ENCODE data around the gene NPIPB6.
"Not testable (repeated sequence)": the region's sequence is repeated elsewhere in the genome, so short reads cannot be mapped to it uniquely, and the experiment has no call there.

Gene NPIPB6

DNA sequence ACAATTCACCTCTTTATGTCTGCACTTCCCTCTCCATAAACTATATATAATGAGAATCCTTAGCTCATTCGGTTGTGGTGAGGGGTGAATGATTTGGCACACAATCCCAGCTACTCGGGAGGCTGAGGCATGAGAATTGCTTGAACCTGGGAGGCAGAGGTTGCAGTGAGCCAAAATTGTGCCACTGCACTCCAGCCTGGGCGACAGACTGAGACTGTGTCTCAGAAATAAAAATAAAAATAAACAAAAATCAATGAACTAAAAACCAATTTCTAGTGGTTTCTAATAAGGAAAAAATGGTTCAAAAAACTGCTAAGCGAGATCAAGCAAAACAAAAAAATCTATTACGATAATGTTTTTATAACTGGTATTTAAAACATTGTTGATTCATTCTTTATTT is at the start of gene NPIPB6:
Gene NPIPB6, minus strand, starts transcription at position 101 of the 400 bp plus-strand sequence. CDS start 686 bp downstream, outside the sequence.
- not testable (repeated sequence) for DNase-seq (ENCODE audit: low read depth in 2 of 2)

DNA sequence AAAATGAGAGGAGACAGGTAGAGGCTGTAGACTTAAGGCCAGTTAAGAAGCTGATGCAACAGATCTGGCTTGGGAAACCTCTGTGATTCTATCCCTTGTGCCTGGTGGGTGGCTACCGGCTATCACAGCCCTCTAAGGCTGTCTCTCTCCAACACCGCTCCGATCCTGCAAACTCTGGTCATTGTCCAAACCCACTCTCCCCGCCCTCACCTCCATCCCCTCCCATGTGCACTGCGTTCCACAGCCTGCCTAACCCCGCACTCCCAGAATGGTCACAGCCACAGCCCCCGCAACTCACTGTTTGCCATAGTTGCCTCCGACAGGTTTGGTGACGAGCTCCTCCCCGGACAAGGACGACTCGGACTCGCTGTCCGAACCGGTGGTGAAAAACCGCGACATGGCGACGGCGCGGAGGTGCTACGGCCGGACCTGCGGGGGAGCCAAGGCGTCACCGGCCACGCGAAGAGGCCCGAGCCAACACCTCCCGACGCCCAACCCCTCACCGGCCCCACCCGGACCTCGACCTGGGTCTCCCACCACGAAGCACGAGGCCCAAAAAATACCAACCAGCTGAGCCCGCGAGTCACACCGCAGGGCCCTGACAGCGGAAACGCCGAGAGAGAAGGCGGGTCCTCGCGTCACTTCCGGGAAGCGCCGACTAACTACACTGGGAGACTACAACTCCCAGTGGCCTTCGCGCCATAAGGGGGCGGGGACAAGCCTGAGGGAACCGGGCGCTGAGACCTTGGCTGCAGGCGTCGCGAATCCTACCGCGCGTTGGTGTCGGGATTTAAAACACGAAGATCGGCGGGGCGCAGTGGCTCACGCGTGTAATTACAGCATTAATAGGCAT is 40.1 kb upstream of the NPIPB6 start, which contains the start of gene EIF3CL:
Gene EIF3CL, minus strand, starts transcription at position 622 of the 853 bp plus-strand sequence. Its CDS starts 223 bp downstream, at position 399.
- not testable (repeated sequence) for DNase-seq (ENCODE audit: low read depth in 2 of 2)

DNA sequence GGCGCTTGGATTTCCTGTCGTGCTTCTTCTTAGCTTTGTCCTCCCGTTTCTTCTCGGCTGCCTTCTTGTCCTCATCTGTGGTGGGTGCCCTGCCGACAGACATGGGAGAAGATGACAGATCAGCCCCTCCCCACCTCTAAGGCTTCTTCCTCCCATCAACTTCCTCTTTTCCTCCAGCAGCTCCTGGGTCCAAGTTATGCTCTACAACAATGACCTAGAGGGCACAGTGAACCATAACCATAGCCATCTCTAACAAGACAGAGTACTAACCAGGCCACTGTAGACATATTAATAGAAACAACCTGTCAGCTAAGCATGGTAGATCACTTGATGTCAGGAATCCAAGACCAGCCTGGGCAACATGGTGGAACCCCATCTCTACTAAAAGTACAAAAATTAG is 28.7 kb upstream of the NPIPB6 start:
- not testable (repeated sequence) for DNase-seq (ENCODE audit: low read depth in 2 of 2)

DNA sequence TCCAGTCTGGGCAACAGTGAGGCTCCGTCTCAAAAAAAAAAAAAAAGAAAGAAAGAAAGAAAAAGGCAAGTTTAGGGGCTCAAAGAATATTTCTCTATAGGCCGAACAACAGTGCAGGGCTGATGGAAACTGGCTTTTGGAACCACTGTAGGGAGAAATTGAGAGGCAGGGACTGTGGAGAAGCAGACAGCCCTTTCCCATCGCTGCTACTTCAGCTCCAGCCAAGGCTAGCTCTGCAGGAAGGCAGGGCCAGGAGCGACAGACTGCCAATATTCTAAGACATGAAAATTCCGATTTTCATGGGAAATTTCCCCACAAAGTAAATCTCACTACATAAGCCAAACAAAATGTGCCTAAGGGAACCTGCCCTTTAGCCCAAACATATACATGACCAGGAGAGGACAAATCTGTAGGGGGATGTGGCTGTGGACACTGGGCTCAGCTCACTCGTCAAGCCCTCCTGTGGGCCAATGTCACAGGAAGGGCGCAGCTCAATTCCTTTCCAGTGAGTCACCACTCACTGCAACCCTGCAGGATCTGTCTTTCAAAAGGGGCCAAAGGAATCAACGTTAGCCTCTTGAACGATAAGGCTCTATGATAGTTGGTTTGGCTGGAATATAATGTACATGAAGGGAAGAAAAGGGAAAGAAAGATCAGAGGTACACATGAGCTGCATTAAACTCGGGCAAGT is 19.0 kb upstream of the NPIPB6 start:
- DNase-seq (ENCODE audit: low read depth in 2 of 2): not testable (repeated sequence)

DNA sequence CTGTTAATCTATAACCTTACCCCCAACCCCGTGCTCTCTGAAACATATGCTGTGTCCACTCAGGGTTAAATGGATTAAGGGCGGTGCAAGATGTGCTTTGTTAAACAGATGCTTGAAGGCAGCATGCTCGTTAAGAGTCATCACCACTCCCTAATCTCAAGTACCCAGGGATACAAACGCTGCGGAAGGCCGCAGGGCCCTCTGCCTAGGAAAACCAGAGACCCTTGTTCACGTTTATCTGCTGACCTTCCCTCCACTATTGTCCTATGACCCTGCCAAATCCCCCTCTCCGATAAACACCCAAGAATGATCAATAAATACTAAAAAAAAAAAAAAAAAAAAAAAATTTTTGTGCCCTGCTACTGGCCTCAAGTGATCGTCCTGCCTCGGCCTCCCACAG is 14.5 kb upstream of the NPIPB6 start:
- DNase-seq (ENCODE audit: low read depth in 2 of 2): not testable (repeated sequence)

DNA sequence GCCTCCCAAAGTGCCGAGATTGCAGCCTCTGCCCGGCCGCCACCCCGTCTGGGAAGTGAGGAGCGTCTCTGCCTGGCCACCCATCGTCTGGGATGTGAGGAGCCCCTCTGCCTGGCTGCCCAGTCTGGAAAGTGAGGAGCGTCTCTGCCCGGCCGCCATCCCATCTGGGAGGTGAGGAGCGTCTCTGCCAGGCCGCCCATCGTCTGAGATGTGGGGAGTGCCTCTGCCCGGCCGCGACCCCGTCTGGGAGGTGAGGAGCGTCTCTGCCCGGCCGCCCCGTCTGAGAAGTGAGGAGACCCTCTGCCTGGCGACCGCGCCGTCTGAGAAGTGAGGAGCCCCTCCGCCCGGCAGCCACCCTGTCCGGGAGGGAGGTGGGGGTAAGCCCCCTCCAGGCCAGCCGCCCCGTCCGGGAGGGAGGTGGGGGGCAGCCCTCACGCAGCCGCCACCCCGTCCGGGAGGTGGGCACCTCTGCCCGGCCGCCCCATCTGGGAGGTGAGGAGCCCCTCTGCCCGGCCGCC is 13.9 kb upstream of the NPIPB6 start:
- not testable (repeated sequence) for DNase-seq (ENCODE audit: low read depth in 2 of 2)

DNA sequence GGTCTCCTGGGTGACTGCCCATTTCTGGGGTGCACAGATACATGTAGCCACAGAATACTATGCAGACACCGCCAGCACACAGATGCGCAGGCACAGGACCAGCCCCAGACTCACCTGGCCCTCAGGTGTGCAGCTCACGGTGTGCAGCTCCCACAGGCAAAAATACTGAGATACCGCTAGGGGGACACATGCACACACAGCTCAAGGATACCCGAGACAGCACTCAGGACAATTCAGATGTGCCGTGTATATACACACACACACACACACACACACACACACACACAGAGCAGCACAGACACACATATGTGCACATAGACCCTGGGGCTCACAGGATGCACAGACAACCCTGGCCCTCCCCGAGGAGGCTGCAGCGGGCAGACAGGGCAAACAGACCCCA is 11.8 kb upstream of the NPIPB6 start:
- DNase-seq (ENCODE audit: low read depth in 2 of 2): not testable (repeated sequence)

DNA sequence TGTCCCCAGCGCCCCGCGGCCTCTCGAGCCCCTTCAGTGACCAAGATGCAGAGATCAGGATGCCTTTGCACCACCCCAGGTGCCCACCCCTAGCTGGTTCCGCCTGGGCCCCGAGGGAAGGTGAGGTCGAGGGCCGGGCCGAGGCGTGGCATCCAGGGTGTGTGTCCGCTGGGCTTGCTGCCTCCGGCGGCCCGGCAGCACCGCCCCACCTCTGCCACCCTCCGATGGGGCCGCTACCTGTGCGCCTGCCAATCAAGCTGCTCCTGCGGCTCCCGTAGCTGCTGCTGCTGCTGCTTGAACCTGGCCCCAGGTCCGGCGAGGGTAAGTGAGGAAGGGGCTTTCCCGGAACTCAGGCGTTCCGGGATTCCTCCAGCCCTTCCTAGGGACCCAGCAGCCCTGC is 11.0 kb upstream of the NPIPB6 start:
- not testable (repeated sequence) for DNase-seq (ENCODE audit: low read depth in 2 of 2)

DNA sequence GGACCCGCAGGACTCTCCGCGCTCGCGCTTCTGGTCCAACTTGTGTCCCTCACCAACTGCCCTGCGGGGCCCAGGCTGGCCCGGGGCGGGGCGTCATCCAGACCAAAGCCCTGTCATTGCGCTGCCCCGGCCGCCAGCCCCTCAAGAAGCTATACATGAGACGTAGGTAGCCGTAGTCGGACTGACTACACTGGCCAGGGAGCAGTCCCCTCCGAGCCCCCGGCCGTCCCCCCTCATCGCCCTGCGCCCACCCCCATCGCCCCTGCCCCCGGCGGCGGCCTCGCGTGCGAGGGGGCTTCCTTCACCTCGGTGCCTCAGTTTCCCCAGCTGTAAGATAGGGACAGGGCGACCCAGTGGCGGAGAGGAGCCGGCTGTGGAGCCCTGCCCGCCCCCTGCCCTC is 4.6 kb upstream of the NPIPB6 start:
- DNase-seq (ENCODE audit: low read depth in 2 of 2): not testable (repeated sequence)

DNA sequence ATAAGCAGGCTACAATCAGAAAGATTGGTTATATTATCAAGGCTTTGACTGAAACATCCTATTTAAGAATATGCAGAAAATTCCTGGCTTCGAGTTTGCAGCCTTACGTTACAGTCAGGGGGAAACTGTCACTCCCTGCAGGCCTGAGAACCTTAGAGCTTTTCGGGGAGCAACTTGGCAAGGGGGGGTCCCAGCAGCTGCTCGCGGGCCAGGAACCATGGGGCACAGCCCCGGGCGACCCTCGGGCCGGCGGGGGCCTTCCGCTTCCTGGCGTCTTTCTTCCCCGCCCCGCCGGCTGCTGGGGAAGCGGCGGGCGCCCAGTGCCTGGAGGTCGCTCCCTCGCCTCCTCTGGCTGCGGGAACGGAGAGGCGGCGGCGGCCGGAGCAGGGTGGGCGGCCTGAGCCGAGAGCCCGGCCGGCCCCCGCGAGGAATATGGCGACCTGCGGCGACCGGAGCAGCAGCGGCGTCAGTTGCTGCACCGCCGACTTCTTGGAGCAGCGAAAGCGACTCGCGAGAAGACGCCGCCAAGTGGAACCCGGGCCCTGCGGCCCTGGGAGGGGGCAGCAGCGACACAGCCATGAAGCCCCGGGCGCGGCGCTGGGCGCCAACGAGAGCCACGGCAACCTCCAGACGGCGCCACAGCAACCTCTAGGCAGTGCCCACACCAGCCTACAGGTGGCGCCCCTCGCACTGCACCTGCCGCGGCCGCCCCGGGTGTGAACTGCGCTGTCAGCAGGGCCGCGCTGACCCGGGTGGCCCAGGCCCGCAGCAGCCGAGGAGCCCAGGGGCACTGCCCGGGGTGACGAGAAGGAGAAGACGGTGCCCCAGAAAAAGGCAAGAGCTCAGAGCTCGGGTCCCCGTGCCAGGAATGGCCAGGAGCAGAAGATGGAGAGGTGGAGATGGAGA is 1.2 kb upstream of the NPIPB6 start:
- not testable (repeated sequence) for DNase-seq (ENCODE audit: low read depth in 2 of 2)

DNA sequence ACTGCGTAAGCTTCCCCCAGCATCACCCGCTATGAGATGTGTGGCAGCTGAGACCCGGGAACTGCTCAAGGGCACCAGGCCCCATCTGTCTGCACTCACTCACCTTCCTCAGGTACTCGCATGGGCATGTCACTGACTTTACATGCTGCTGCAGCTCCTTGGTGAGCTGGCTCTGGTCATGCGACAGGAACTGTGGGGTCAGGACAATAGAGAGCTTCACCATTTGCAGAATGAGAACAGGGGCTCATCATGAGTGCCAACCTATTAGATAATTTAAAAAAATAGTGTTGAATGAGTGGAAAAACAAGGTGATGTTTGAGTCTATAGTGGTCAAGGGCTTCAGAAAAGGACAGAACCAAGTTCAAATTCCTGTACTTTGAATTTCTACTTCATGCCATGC is 708 bp downstream of the NPIPB6 start:
- DNase-seq (ENCODE audit: low read depth in 2 of 2): not testable (repeated sequence)

DNA sequence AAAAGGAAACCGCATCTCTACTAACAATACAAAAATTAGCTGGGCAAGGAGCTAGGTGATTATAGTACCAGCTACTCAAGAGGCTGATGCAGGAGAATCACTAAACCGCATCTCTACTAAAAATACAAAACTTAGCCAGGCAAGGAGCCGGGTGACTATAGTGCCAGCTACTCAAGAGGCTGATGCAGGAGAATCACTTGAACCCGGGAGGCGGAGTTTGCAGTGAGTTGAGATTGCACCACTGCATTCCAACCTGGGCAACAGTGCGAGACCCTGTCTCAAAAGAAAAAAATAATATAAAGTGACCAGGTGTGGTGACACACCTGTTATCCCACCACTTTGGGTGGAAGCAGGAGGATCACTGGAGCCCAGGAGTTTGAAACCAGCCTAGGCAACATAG is 25.1 kb downstream of the NPIPB6 start:
- not testable (repeated sequence) for DNase-seq (ENCODE audit: low read depth in 2 of 2)

DNA sequence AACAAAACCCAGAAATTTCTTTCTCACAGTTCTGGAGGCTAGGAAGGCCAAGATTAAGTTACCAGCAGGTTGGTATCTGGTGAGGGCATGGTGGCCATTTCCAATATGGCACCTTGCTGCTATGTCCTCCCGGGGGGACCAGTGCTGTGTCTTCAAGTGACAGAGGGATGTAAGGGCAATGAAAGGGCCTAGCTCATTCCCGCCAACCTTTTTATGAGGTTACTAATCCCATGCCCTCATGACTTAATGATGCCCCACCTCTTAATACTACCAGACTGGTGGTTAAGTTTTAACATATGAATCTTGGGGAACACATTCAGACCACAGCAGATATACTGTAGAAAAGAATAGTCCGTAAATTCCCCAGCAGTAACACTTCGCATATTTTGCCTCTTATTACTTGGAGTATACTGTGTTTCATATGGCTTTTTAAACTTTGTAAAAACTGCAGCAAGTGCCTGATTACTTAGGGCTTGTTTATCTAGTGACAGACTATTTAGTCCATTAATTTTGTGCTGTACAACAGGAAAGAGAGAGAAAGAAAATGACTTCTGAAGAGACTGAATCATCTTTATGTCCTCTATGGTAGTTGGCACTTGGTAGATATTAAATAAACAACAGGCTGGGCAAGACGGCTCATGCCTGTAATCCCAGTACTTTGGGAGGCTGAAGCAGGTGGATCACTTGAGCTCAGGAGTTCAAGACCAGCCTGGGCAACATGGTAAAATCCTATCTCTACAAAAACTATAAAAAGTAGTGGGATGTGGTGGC is 26.2 kb downstream of the NPIPB6 start:
- DNase-seq (ENCODE audit: low read depth in 2 of 2): not testable (repeated sequence)

DNA sequence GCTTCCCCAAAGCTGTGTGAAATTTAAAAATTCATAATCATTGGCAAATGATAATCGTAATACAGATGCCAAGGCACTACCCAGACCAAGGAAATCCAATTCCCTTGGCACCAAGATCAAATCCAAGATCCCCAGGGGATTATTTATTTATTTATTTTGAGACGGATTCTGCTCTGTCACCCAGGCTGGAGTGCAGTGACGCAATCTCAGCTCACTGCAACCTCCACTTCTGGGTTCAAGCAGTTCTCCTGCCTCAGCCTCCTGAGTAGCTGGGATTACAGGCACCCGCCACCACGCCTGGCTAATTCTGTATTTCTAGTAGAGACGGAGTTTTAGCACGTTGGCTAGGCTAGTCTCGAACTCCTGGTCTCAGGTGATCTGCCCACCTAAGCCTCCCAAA is 27.6 kb downstream of the NPIPB6 start:
- DNase-seq (ENCODE audit: low read depth in 2 of 2): not testable (repeated sequence)

DNA sequence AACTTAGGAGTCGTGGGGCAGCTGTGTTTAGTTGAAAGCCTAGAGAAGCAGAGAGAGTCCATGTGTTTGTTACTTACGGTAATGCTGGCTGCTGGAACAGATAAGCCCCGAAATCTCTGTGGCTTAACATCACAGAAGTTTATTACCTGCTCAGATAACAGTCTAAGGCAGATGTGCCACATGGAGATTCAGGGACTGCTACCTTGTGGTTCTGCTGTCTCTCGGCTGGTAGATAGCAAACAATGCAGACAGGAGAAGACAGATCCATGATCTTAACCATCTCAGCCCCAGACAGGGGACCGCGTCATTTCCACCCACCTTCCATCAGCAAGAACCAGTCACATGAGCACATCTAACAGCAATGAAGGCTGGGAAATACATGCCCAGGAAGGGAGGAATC is 30.7 kb downstream of the NPIPB6 start:
- DNase-seq (ENCODE audit: low read depth in 2 of 2): not testable (repeated sequence)

DNA sequence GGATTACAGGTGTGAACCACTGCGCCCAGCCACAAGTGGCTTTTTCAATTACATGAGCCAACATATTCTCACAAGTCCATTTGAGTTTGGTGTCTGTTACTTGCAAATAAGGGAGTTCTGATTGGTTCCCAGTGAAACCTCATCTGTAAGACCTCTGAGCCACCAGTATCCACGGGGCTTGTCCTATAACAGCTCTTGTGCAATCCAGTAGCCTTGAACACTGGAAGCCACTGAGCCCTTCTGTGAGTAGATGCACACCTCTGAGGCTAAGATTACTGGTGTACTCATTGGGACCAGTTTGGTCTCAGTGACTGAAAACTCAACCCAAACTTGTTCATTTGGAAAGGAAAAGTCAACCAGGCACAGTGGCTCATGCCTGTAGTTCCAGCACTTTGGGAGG is 32.3 kb downstream of the NPIPB6 start:
- not testable (repeated sequence) for DNase-seq (ENCODE audit: low read depth in 2 of 2)

DNA sequence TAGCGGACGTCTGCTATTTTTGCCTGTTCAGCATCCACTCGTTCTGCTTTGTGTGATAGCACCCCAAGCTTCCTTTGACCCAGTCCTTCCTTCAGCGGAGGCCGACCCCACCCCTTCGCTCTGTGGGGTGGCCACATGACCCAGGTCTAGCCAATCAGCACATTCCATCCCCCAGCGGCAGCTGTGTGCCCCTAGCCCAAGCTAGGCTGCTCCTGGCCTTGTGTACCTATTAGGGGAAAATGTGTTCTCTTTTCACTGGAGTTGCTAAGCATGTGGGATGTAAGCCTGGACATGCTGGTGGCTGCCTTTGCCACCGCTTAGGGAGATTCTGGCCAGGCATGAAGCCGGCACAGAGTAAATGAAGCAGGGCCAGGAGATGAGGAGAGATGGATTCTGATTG is 33.1 kb downstream of the NPIPB6 start:
- DNase-seq (ENCODE audit: low read depth in 2 of 2): not testable (repeated sequence)

DNA sequence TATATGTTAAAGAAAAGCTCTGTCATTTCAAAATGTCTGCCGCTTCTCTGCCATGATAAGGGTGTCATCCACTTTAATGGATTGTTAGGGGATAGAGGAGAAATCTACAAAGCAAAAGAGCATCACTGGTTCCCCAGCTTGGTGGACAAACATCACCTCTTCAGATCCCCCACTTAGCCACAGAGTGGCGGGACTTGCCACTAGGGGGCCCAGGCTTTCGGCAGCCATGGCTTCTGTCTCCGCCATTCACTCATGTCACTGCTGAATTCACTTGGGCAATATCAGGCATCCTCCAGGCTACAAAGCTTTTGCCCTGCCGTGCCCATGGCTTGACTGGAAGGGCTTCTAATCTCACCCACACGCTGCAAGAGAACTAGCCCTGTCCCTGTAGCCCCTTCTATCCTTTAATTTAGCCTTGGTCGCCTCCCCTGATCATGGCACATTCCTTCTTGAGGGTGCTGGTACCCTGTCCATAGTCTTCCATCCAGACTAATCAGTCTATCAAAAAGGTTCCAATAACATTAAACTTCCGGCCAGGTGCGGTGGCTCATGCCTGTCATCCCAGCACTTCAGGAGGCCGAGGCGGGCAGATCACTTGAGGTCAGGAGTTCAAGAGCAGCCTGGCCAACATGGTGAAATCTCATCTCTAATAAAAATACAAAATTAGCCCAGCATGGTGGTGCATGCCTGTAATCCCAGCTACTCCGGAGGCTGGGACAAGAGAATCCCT is 36.3 kb downstream of the NPIPB6 start:
- peak; percentile 60 to 69 for DNase-seq (ENCODE audit: low read depth in 2 of 2)

DNA sequence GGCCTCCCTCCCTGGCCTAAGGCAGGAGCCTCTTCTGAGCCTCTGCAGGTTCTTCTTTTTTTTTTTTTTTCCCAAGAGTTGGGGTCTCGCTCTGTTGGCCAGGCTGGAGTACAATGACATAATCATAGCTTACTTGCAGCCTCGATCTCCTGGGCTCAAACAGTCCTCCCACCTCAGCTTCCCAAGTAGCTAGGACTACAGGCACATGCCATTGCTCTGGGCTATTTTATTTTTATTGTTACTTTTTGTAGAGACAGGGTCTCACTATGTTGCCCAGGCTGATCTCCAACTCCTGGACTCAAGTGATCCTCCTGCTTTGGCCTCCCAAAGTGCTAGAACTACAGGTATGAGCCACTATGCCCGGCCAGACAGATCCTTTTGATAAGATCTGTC is 38.4 kb downstream of the NPIPB6 start:
- DNase-seq (ENCODE audit: low read depth in 2 of 2): no peak

All from stimulated activated CD4-positive, alpha-beta T cell treated with anti-CD3 and anti-CD28 coated beads, Interleukin-4, amount 100 ng/mL, for 48 hours (primary cell).